ENCODE results near the gene EHBP1L1.
"Not testable (repeated sequence)": the region's sequence is repeated elsewhere in the genome, so short reads cannot be mapped to it uniquely, and the experiment has no call there.

Gene EHBP1L1

DNA sequence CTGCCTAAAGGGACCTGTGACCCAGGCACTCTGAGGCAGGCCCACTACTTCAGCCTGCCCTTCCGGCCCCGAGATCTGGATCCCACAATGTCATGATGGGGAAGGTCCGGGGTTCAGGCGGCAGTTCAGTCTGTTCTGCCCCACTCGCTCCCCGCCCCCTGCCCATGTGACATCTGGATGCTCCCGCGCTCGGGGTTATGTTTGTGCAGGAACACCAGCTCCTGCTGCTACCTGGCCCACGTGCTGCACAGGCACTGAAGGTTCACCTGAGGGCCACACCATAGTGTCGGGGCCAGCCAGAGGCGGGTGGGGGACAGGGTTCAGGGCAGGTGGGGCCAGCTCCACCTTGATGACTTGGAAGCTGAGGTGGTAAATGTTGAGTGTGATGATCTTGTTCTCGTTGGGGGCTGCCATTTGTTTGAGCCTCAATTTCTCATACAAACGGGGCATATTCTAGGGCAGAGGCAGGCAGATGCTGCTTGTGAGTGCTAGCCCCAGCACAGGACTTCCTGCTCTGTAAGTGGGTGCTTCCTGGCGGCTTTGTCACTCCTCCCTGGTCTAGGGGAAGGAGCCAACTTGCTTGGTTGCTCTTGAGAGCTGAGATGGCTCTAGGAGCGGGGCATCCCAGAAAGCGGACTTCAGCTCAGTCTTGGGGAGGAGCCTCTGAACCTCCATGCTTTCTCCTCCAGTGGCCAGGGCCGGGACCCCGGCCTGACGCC, 57.7 kb downstream of the EHBP1L1 start:
- DNase-seq (ENCODE audit: low spot score) (no peak), FAIRE-seq (no peak)

DNA sequence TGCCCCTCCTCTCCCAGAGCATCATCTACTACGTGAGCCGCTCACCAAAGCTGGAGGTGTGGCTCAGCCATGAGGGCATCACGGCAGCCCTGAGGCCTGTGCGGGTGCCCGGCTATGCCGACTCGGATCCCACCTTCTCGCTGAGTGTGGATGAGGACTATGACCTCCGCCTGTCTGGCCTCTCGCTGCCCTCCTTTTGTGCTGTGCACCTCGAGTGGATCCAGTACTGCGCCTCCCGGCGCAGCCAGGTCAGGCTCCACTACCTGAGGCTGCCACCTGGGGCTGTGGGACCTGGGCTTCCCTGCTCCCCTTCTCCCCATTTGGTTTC, 58.2 kb downstream of the EHBP1L1 start:
- DNase-seq (ENCODE audit: low spot score) (no peak), FAIRE-seq (no peak)

DNA sequence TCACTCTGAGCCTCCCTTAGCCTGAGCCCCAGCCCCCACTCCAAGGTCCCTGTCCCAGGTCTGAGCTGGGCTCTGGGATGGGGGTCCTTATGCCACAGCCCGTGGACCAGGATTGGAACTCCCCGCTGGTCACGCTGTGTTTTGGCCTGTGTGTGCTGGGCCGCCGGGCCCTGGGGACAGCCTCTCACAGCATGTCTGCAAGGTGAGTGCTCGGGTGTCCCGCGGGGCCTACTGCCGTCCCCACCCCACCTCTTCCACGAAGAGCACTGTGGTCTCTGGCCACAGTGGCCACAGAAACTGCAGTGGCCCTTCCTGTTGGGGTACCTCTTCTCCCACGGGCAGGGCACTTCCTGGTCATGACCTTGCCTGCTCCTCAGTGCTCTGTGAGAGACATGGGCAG, 58.6 kb downstream of the EHBP1L1 start:
- FAIRE-seq (no peak), DNase-seq (ENCODE audit: low spot score) (no peak)

DNA sequence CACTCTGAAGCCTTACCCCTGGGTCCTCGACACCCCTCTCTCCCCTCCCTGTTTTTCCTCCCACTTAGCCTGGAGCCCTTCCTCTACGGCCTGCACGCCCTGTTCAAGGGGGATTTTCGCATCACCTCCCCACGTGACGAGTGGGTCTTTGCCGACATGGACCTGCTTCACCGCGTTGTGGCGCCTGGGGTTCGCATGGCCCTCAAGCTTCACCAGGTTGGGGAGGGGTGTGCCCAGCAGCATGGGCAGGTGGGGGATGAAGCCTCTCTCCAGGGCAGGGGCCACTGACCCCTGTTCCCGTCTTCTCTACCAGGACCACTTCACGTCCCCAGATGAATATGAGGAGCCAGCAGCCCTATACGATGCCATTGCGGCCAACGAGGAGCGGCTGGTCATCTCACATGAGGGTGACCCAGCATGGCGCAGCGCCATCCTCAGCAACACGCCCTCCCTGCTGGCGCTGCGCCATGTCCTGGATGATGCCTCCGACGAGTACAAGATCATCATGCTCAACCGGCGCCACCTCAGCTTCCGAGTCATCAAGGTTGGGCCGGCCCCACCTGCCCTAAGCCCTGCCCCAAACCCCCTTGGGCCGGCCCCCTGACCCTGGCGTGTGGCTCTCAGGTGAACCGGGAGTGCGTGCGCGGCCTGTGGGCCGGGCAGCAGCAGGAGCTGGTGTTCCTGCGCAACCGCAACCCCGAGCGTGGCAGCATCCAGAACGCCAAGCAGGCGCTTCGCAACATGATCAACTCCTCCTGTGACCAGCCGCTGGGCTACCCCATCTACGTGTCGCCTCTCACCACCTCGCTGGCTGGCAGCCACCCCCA, 59.3 kb downstream of the EHBP1L1 start:
- no peak for FAIRE-seq
- DNase-seq (ENCODE audit: low spot score): no peak

DNA sequence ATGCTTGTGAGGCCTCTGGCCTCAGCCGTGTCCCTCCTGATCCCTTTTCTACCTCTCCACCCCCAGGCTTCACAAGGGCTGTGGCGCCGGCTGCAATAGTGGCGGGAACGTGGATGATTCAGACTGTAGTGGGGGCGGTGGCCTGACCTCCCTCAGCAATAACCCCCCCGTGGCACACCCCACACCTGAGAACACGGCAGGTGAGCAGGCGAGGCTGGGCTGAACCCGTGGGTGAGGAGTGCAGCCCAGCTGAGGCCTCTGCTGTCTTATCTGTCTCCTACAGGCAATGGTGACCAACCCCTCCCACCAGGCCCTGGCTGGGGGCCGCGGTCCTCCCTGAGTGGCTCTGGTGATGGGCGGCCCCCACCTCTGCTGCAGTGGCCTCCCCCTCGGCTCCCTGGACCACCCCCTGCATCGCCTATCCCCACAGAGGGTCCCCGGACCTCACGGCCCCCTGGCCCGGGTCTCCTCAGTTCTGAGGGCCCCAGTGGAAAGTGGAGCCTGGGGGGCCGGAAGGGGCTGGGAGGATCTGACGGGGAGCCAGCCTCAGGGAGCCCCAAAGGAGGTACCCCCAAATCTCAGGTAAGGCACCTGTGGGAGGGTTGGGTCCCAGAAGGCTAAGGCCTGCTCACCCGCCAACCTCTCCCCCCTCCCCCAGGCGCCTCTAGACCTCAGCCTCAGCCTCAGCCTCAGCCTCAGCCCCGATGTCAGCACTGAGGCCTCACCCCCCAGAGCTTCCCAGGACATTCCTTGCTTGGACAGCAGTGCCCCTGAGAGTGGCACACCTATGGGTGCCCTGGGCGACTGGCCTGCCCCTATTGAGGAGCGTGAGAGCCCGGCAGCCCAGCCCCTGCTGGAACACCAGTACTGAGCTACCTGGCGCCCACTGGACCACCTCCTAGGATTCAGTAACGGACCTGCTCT, 60.5 kb downstream of the EHBP1L1 start:
- FAIRE-seq (no peak), DNase-seq (ENCODE audit: low spot score) (no peak)

DNA sequence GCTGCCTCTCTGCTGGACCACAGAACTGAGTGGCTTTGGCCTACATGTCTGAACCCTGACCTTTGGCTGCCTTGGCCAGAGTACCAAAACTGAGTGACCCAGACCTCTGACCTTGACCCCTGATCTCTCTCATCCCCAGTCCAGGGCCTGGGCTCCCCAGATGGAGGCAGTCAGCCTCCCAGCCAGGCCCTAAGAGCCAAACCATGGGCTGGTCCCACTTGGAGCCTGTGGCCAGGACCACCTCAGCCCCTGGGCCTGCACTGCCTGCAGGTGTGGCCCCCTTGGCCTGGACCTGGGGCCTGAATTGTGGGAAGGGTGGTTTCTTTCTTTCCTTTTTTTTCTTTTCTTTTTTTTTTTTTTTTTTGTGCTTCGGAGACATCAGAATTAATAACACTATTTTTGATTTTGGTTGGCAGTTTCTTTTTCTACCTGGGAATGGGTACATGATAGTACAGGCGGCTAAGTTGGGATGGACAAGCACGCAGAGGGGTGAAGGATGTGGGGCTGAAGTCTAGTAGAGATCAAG, 61.2 kb downstream of the EHBP1L1 start:
- DNase-seq (ENCODE audit: low spot score) (no peak), FAIRE-seq (no peak)

DNA sequence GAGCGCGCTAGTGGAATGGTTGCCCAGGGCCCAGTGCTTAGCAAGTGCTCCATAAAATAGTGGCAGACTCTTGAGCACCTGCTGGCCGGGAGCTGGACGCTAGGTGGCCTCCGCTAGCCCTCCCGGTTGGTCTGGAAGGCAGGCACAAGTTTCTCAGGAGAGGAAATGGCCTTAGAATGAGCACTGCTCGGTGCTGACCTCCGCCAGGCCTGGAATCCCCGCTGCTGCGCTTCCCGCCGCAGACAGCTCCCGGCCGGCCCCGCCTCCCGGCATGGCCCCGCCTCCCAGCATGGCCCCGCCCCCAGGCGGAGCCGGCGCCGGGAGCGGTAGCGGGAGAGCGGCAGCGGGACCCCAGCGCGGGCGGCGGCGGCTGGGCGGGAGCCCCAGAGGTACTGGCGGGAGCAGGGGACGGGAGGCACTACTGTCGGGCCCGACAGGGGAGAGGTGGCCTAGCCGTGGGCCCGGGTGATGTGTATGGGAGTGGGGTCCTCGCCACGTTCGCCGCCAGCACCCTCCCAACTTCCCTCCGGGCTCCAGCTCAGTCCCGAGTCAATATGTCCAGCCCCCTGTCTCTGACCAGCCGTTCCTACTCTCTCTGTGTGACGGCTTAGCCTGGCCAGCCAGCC, 62.1 kb downstream of the EHBP1L1 start, which contains the start of gene SIPA1:
Gene SIPA1 (plus strand): TSS at position 308 of the 626 bp plus-strand sequence. CDS start 2,821 bp downstream, outside the sequence.
- DNase-seq (ENCODE audit: low spot score): peak; percentile 92
- FAIRE-seq: peak; percentile 70

DNA sequence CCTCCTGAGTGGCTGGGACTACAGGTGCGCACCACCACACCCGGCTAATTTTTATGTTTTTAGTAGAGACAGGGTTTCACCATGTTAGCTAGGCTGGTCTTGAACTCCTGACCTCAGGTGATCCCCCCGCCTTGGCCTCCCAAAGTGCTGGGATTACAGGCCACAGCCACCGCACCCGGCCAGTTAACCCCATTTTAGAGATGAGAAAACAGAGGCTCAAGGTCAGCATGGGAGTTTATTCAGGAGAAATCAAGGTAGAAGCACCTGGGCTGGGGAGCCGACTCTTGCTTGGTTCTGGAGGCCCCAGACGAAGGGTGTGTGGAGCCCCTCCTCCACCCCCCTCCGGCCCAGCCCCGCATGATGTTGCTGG, 63.4 kb downstream of the EHBP1L1 start:
- FAIRE-seq; DNase-seq (ENCODE audit: low spot score): not testable (repeated sequence)

DNA sequence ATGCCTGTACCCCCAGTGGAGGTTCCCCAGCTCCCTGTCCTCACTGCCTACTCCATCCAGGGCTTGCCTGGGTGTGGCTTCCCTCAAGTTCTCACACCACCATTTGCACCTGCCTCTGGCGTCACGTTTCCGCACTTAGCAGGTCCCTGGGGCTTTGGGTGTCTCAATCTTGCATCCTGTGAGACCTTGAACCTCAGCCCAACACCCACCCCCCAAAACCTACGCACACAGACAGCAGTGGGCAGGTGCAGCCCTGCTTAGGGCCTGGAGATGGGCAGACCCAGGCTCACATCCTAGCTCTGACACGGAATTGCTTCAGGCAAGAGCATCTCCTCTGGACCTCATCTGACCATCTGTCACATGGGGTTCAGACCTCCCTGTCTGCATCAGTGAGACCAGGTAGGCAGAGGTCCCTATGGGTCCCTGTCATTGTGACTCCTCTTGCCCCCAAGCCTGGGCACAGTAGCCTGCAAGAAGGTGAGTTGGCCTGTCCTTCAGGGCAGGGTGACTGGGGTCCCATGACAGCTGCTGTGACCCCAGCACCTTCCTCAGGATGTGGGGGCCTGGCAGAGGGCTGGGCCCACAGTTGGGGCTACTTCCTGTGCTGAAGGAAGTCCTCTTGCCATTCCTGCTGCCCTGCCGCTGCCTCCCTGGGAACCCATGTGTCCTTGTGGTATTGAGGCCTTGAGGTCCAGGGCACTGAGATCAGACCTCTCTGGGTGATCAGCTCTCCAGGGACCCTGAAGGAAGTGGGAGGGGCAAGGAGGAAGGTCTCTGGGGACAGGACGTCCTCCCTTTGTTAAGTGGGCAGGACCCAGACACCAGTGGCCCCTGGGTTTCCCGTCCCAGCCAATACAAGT, 64.0 kb downstream of the EHBP1L1 start:
- DNase-seq (ENCODE audit: low spot score) (no peak), FAIRE-seq (no peak)

DNA sequence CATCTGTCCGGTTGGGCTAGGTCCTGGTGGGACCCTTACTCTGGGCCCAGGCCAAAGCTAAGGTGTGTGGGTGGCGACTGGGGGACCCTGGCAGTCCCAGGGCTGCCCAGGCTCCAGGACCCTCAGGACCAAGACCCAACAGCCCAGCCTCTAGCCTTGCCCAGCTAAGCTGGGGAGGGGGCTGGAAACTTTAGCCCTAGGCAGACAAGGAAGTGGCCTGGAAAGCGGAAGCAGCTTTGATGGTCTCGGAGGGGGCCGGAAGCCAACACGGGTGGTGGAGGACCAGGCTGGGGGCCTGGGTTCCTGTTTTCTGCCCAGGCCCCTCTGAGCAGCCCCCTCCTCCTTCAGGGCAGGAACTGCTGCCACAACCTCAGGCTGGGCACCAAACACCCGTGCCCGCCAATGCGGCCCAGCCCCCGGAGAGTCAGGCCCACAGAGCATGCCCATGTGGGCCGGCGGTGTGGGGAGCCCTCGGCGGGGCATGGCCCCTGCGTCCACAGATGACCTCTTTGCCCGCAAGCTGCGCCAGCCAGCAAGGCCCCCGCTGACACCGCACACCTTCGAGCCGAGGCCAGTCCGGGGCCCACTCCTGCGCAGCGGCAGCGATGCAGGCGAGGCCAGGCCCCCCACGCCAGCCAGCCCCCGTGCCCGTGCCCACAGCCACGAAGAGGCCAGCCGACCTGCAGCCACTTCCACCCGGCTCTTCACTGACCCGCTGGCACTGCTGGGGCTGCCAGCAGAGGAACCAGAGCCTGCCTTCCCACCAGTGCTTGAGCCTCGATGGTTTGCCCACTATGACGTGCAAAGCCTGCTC, 64.8 kb downstream of the EHBP1L1 start:
- DNase-seq (ENCODE audit: low spot score): no peak
- no peak for FAIRE-seq

DNA sequence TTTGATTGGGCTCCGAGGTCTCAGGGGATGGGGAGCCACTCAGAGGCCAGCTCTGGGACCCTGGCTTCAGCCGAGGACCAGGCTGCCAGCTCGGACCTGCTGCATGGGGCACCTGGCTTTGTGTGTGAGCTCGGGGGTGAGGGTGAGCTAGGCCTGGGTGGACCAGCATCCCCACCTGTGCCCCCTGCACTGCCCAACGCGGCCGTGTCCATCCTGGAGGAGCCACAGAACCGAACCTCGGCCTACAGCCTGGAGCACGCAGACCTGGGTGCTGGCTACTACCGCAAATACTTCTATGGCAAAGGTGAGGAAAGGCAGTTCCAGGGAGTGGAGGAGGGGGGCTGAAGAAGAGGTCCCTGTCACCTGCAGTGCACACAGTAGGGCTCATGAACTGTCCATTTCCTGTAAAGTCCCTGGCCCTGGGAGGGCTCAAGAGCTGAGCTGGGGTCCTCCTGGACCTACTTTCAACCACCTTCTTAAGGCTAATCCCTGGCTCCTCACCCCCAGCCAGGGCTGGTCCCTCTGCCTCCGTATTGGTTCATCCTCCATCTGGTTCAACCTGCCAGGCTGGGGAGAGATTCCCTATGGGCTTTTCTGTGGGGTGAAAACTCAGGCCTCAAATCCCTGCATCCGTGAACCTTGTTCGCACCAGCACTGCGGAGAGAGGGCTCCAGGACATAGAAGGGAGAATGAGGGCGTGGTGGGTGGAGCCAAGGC, 65.6 kb downstream of the EHBP1L1 start:
- DNase-seq (ENCODE audit: low spot score) (no peak), FAIRE-seq (no peak)

Measured in RCC 7860 (cell line).